ENCODE results near the gene DGKG.

The DGKG gene

GRCh38 chr3:186320862-186321568, 41.0 kb downstream of the DGKG start:
- no CpG with 5 or more reads among the region's 4 CpGs for whole genome bisulfite sequencing (ENCODE audit: extremely low coverage, insufficient coverage, low lambda C conversion rate)
- Histone ChIP-seq H3K9ac (ENCODE audit: low read length) (no peak overlapping the region), H3K4me1 (ENCODE audit: control insufficient read depth, low read depth, low read length) (no peaks in the 10 kb centered on the region), H2BK15ac (replicated peaks; ENCODE audit: low read depth) (no peak overlapping the region), H2BK120ac (ENCODE audit: low read depth, low read length) (no peak overlapping the region), H3K27ac (ENCODE audit: low read depth, low read length) (no peak overlapping the region), H3K4me3 (ENCODE audit: low read length) (no peak overlapping the region), H2AK5ac (ENCODE audit: low read length) (no peak overlapping the region), H3K79me2 (ENCODE audit: control insufficient read depth, insufficient read depth, low read length) (no peaks in the 10 kb centered on the region), H2BK5ac (ENCODE audit: low read length) (no peak overlapping the region), H3K23ac (ENCODE audit: low read length) (no peak overlapping the region), H3K79me1 (ENCODE audit: low read length) (no peaks in the 10 kb centered on the region), H3K27me3 (ENCODE audit: insufficient read depth, low read length, poor library complexity) (no peaks in the 10 kb centered on the region), H4K5ac (ENCODE audit: low read length) (no peak overlapping the region), H3K36me3 (ENCODE audit: control insufficient read depth, insufficient read depth, low read length) (no peaks in the 10 kb centered on the region), H4K8ac (ENCODE audit: low read depth, low read length) (no peak overlapping the region), H3K18ac (ENCODE audit: low read length) (no peak overlapping the region), H3K4me2 (ENCODE audit: low read length) (no peak overlapping the region), H3K4ac (ENCODE audit: low read depth, low read length) (no peak overlapping the region), H3K56ac (ENCODE audit: low read length) (no peak overlapping the region)
- DNase-seq: no peak

- no peak overlapping the region for H3K4me2 ChIP-seq (ENCODE audit: low read length)
- no peak overlapping the region for H3K4me3 ChIP-seq (ENCODE audit: low read length)
- no peaks in the 10 kb centered on the region for H3K4me1 ChIP-seq (ENCODE audit: control insufficient read depth, low read depth, low read length)
- WGBS (ENCODE audit: extremely low coverage, insufficient coverage, low lambda C conversion rate): no CpG with 5 or more reads among the region's 7 CpGs
- no peak overlapping the region for H3K23ac ChIP-seq (ENCODE audit: low read length)
- H2BK5ac ChIP-seq (ENCODE audit: low read length): no peak overlapping the region
- H4K5ac ChIP-seq (ENCODE audit: low read length): no peak overlapping the region
- no peak overlapping the region for H3K9ac ChIP-seq (ENCODE audit: low read length)
- H2BK120ac ChIP-seq (ENCODE audit: low read depth, low read length): no peak overlapping the region
- H3K79me1 ChIP-seq (ENCODE audit: low read length): no peaks in the 10 kb centered on the region
- no peak overlapping the region for H2AK5ac ChIP-seq (ENCODE audit: low read length)
- no peak for DNase-seq
- no peak overlapping the region for H4K8ac ChIP-seq (ENCODE audit: low read depth, low read length)
- H3K4ac ChIP-seq (ENCODE audit: low read depth, low read length): no peak overlapping the region
- no peaks in the 10 kb centered on the region for H3K36me3 ChIP-seq (ENCODE audit: control insufficient read depth, insufficient read depth, low read length)
- no peak overlapping the region for H3K56ac ChIP-seq (ENCODE audit: low read length)
- no peaks in the 10 kb centered on the region for H3K79me2 ChIP-seq (ENCODE audit: control insufficient read depth, insufficient read depth, low read length)
- no peak overlapping the region for H2BK15ac ChIP-seq (replicated peaks; ENCODE audit: low read depth)
- H3K27ac ChIP-seq (ENCODE audit: low read depth, low read length): no peak overlapping the region
- H3K18ac ChIP-seq (ENCODE audit: low read length): no peak overlapping the region
- H3K27me3 ChIP-seq (ENCODE audit: insufficient read depth, low read length, poor library complexity): no peaks in the 10 kb centered on the region
These were observed 42.1 kb downstream of the DGKG start for GRCh38 chr3:186319945-186320344.

DNA sequence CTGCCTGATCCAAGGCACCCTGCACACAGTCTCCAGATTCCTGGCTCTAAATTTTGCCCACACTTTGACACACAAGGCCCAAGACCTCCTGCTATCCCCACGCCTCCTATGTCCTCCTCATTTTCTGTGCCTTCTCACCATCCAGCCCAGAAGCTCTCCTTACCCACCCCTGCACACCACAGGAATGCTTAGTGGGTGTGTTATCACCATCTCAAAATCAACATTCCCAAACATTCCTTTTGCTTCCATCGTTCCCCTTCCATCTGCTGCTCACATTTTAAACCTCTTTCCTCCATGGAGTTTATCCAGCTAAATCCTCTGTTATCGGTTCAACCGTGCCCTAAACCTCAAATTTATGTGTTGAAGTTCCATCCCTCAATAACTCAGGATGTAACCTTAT, 43.9 kb downstream of the DGKG start:
- H3K4ac ChIP-seq (ENCODE audit: low read depth, low read length): no peak overlapping the region
- no peak overlapping the region for H3K56ac ChIP-seq (ENCODE audit: low read length)
- H3K23ac ChIP-seq (ENCODE audit: low read length): no peak overlapping the region
- H2AK5ac ChIP-seq (ENCODE audit: low read length): no peak overlapping the region
- H3K4me1 ChIP-seq (ENCODE audit: control insufficient read depth, low read depth, low read length): no peaks in the 10 kb centered on the region
- H3K79me2 ChIP-seq (ENCODE audit: control insufficient read depth, insufficient read depth, low read length): no peaks in the 10 kb centered on the region
- H3K27ac ChIP-seq (ENCODE audit: low read depth, low read length): no peak overlapping the region
- no peak overlapping the region for H3K9ac ChIP-seq (ENCODE audit: low read length)
- no peak overlapping the region for H3K4me3 ChIP-seq (ENCODE audit: low read length)
- peak; percentile 65 for DNase-seq
- H4K5ac ChIP-seq (ENCODE audit: low read length): no peak overlapping the region
- no peak overlapping the region for H2BK120ac ChIP-seq (ENCODE audit: low read depth, low read length)
- H4K8ac ChIP-seq (ENCODE audit: low read depth, low read length): no peak overlapping the region
- H3K79me1 ChIP-seq (ENCODE audit: low read length): no peaks in the 10 kb centered on the region
- no peaks in the 10 kb centered on the region for H3K36me3 ChIP-seq (ENCODE audit: control insufficient read depth, insufficient read depth, low read length)
- WGBS (ENCODE audit: extremely low coverage, insufficient coverage, low lambda C conversion rate): 100% methylated on average over 1 of the region's 4 CpGs
- no peaks in the 10 kb centered on the region for H3K27me3 ChIP-seq (ENCODE audit: insufficient read depth, low read length, poor library complexity)
- H2BK15ac ChIP-seq (replicated peaks; ENCODE audit: low read depth): no peak overlapping the region
- no peak overlapping the region for H3K4me2 ChIP-seq (ENCODE audit: low read length)
- H2BK5ac ChIP-seq (ENCODE audit: low read length): no peak overlapping the region
- no peak overlapping the region for H3K18ac ChIP-seq (ENCODE audit: low read length)

- H3K23ac ChIP-seq (ENCODE audit: low read length): no peak overlapping the region
- no peak overlapping the region for H2BK5ac ChIP-seq (ENCODE audit: low read length)
- no CpG with 5 or more reads among the region's 7 CpGs for WGBS (ENCODE audit: extremely low coverage, insufficient coverage, low lambda C conversion rate)
These were observed 44.6 kb downstream of the DGKG start for GRCh38 chr3:186317478-186317877.

GRCh38 chr3:186316666-186317260, 45.3 kb downstream of the DGKG start:
- no peaks in the 10 kb centered on the region for H3K79me2 ChIP-seq (ENCODE audit: control insufficient read depth, insufficient read depth, low read length)
- no peaks in the 10 kb centered on the region for H3K36me3 ChIP-seq (ENCODE audit: control insufficient read depth, insufficient read depth, low read length)
- H3K4me3 ChIP-seq (ENCODE audit: low read length): no peak overlapping the region
- H3K79me1 ChIP-seq (ENCODE audit: low read length): no peaks in the 10 kb centered on the region
- DNase-seq: no peak
- H4K8ac ChIP-seq (ENCODE audit: low read depth, low read length): no peak overlapping the region
- no peak overlapping the region for H3K27ac ChIP-seq (ENCODE audit: low read depth, low read length)
- H3K9ac ChIP-seq (ENCODE audit: low read length): no peak overlapping the region
- no peak overlapping the region for H2BK5ac ChIP-seq (ENCODE audit: low read length)
- H3K4me1 ChIP-seq (ENCODE audit: control insufficient read depth, low read depth, low read length): no peaks in the 10 kb centered on the region
- no CpG with 5 or more reads among the region's 9 CpGs for WGBS (ENCODE audit: extremely low coverage, insufficient coverage, low lambda C conversion rate)
- no peak overlapping the region for H2BK15ac ChIP-seq (replicated peaks; ENCODE audit: low read depth)
- H4K5ac ChIP-seq (ENCODE audit: low read length): no peak overlapping the region
- no peak overlapping the region for H3K4ac ChIP-seq (ENCODE audit: low read depth, low read length)
- no peak overlapping the region for H3K18ac ChIP-seq (ENCODE audit: low read length)
- H2AK5ac ChIP-seq (ENCODE audit: low read length): no peak overlapping the region
- H3K56ac ChIP-seq (ENCODE audit: low read length): no peak overlapping the region
- H3K23ac ChIP-seq (ENCODE audit: low read length): no peak overlapping the region
- H3K4me2 ChIP-seq (ENCODE audit: low read length): no peak overlapping the region
- H3K27me3 ChIP-seq (ENCODE audit: insufficient read depth, low read length, poor library complexity): no peaks in the 10 kb centered on the region
- H2BK120ac ChIP-seq (ENCODE audit: low read depth, low read length): no peak overlapping the region

More at GRCh38 chr3:186317478-186317877, 44.6 kb downstream of the DGKG start:
- no peak overlapping the region for H3K9ac ChIP-seq (ENCODE audit: low read length)
- H2BK15ac ChIP-seq (replicated peaks; ENCODE audit: low read depth): no peak overlapping the region
- H3K4me3 ChIP-seq (ENCODE audit: low read length): no peak overlapping the region
- no peaks in the 10 kb centered on the region for H3K4me1 ChIP-seq (ENCODE audit: control insufficient read depth, low read depth, low read length)
- H4K5ac ChIP-seq (ENCODE audit: low read length): no peak overlapping the region
- H3K79me1 ChIP-seq (ENCODE audit: low read length): no peaks in the 10 kb centered on the region
- H2AK5ac ChIP-seq (ENCODE audit: low read length): no peak overlapping the region
- H3K27me3 ChIP-seq (ENCODE audit: insufficient read depth, low read length, poor library complexity): no peaks in the 10 kb centered on the region
- H3K56ac ChIP-seq (ENCODE audit: low read length): no peak overlapping the region
- H3K79me2 ChIP-seq (ENCODE audit: control insufficient read depth, insufficient read depth, low read length): no peaks in the 10 kb centered on the region
- H3K18ac ChIP-seq (ENCODE audit: low read length): no peak overlapping the region
- DNase-seq: no peak
- no peak overlapping the region for H3K4ac ChIP-seq (ENCODE audit: low read depth, low read length)
- H2BK120ac ChIP-seq (ENCODE audit: low read depth, low read length): no peak overlapping the region
- H4K8ac ChIP-seq (ENCODE audit: low read depth, low read length): no peak overlapping the region
- no peak overlapping the region for H3K4me2 ChIP-seq (ENCODE audit: low read length)
- no peak overlapping the region for H3K27ac ChIP-seq (ENCODE audit: low read depth, low read length)
- H3K36me3 ChIP-seq (ENCODE audit: control insufficient read depth, insufficient read depth, low read length): no peaks in the 10 kb centered on the region
